Hematopoietic multipotent progenitor cell treated with erythropoietin and hydrocortisone succinate and interleukin-3 and kit ligand, for 15 days (in vitro differentiated cells): ENCODE results near the gene TIA1.
"Not testable (repeated sequence)": the region's sequence is repeated elsewhere in the genome, so short reads cannot be mapped to it uniquely, and the experiment has no call there.

Experiments
- DNase-seq: peaks from one replicate; pipeline ENCODE4 v3.0.0-alpha.2; 2015; ENCODE audit warnings: low spot score

Gene TIA1

GRCh38 chr2:70248181-70248847 is at the start of gene TIA1:
Gene TIA1 (minus strand): TSS chr2:70248628. CDS start chr2:70248430, 198 bp downstream.
- DNase-seq = peak; percentile 99

- DNase-seq = not testable (repeated sequence)
Measured at GRCh38 chr2:70297828-70298227, 49.4 kb upstream of the TIA1 start.

- DNase-seq = no peak
Measured at GRCh38 chr2:70283500-70284191, 35.2 kb upstream of the TIA1 start.

- DNase-seq = no peak
Measured at GRCh38 chr2:70282439-70282838, 34.0 kb upstream of the TIA1 start.

- no peak for DNase-seq
Measured at GRCh38 chr2:70280242-70280798, 31.9 kb upstream of the TIA1 start.

GRCh38 chr2:70270323-70270722 is 21.9 kb upstream of the TIA1 start:
- no peak for DNase-seq

- not testable (repeated sequence) for DNase-seq
Measured at GRCh38 chr2:70269422-70270302, 21.2 kb upstream of the TIA1 start.

GRCh38 chr2:70266925-70267324 is 18.5 kb upstream of the TIA1 start:
- DNase-seq = not testable (repeated sequence)

GRCh38 chr2:70261501-70261900 is 13.1 kb upstream of the TIA1 start:
- no peak for DNase-seq

GRCh38 chr2:70258532-70258875 is 10.1 kb upstream of the TIA1 start:
- DNase-seq = no peak

GRCh38 chr2:70255637-70256314 is 7.3 kb upstream of the TIA1 start:
- no peak for DNase-seq

GRCh38 chr2:70250434-70250833 is 2.0 kb upstream of the TIA1 start:
- DNase-seq = no peak

- DNase-seq = peak; percentile 50
Measured at GRCh38 chr2:70247364-70248180, 856 bp downstream of the TIA1 start.

- DNase-seq = no peak
Measured at GRCh38 chr2:70243806-70244584, 4.4 kb downstream of the TIA1 start.

GRCh38 chr2:70242552-70242951 is 5.9 kb downstream of the TIA1 start:
- DNase-seq = no peak

- DNase-seq = no peak
Measured at GRCh38 chr2:70241340-70241739, 7.1 kb downstream of the TIA1 start.

GRCh38 chr2:70240599-70240998 is 7.8 kb downstream of the TIA1 start:
- no peak for DNase-seq

- DNase-seq = no peak
Measured at GRCh38 chr2:70233926-70234325, 14.5 kb downstream of the TIA1 start.

- DNase-seq = no peak
Measured at GRCh38 chr2:70226781-70227180, 21.6 kb downstream of the TIA1 start.

GRCh38 chr2:70223305-70223704 is 25.1 kb downstream of the TIA1 start:
- DNase-seq = not testable (repeated sequence)
